CD4-positive, alpha-beta T cell treated with Interleukin-6 at 100 ng/mL for 8 hours (primary cell): ENCODE data around the gene ASB18.

ENCODE experiments used
- DNase-seq: peaks from one replicate; pipeline ENCODE4 v3.0.0-alpha.2; 2020; ENCODE audit warnings: mixed read lengths, low spot score

The ASB18 gene

DNA sequence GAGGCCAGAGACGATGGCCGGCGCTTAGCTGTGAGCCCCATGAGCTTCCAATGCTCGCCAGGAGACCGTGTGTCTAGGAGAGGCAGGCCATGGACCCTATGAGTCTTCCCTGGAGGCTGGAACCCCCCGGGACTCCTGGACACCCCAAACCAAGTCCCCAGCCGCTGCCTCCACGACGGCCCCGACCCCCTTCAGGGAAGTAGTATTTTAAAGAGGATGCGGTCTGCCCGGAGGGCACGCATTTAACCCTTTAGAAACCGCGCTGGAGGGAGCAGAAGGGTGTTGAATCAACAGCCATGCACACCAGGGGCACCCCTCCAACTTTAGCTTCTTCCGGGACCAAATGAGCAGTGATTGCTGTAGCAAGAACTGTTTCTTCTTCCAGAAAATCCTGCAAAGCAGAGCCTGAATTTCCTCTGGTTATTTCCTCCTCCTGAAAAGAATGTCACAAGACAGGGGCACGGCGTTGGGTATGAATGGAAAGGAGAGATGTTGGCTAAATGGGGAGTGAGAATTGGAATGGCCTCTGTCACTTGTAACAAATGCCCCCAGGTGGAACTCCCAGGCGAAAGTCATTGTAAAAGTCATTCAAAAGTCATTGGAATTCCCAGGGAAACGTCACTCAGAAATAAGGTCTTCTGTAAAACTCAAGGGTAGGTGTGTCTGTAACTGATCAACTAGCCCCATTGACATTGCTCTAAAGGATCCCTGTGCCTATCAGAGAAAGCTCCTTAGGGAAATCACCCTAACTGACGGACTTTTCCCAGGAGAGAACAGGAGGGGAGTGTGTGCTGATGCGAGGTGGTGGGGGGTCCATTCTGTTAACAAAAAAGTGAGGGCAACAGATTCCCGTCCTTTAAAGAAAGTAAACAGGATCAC is 90.2 kb downstream of the ASB18 start:
- no peak for DNase-seq

- no peak for DNase-seq
These were observed 91.0 kb downstream of the ASB18 start for GRCh38 chr2:236173036-236173728.

DNA sequence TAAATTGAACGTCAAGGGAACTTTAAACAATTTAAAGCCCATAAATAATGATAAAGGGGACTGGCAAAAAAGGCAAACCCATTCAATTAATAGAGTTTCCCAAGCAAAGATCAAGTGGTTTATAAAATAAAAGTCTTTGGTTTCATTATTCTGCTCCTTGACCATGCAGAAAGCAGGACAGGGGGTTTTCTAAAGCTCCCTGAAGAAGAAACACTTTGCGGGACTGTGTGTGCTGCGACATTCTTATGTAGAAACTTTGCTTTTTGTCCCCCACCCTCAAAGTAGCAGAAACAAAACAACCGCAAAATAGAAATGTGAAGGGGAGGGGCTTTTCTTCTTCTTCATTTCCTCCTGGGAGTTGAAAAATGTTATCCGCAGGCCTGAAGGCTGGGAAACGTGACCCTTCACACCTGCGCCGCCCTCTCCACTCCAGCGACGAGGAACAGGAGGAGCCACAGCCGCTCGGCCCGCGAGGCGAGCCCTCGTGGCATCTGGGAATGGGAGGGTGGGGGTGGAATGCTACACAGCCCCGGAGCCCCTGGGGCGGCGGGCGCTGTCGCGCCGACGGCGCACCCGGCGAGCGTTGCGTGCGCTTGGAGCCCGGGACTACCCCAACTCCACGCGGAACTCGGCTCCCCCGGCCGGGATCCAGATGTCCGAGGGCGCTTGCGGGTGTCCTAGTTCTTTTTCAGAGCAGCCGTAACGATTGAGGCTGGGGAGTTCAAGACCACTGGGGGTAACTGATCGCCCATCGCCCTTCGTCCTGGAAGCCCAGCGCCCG is 91.8 kb downstream of the ASB18 start:
- no peak for DNase-seq

- DNase-seq = no peak
These were observed 92.4 kb downstream of the ASB18 start for GRCh38 chr2:236171680-236172254.

DNA sequence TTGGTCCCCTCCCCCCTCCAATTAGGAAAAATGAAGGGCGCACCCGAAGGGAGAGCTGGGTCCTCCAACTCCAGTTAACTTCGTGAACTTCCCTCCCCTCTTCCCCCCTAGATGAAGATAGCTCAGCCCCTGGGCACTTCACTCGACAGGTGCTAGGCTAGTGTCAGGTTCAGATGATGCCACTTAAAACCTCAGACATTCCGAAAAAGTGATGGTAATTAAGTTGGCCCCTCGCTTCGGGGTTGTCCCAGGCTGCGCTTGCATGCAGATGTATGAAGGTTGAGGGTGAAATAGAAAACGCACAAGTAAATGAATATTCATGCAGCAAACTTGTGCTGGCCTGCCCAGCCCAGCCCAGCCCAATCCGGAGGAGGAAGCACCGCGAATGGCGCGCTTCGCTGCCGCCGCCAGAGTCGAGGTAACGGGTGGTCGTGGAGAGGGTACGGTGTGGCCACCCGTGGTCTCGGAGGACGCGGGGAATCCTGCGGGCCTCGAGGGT is 93.0 kb downstream of the ASB18 start:
- no peak for DNase-seq

- DNase-seq = no peak
These were observed 93.5 kb downstream of the ASB18 start for GRCh38 chr2:236170590-236171165.

GRCh38 chr2:236169741-236170589 is 94.2 kb downstream of the ASB18 start:
- DNase-seq = no peak

GRCh38 chr2:236169151-236169721 is 95.0 kb downstream of the ASB18 start:
- DNase-seq = no peak

DNA sequence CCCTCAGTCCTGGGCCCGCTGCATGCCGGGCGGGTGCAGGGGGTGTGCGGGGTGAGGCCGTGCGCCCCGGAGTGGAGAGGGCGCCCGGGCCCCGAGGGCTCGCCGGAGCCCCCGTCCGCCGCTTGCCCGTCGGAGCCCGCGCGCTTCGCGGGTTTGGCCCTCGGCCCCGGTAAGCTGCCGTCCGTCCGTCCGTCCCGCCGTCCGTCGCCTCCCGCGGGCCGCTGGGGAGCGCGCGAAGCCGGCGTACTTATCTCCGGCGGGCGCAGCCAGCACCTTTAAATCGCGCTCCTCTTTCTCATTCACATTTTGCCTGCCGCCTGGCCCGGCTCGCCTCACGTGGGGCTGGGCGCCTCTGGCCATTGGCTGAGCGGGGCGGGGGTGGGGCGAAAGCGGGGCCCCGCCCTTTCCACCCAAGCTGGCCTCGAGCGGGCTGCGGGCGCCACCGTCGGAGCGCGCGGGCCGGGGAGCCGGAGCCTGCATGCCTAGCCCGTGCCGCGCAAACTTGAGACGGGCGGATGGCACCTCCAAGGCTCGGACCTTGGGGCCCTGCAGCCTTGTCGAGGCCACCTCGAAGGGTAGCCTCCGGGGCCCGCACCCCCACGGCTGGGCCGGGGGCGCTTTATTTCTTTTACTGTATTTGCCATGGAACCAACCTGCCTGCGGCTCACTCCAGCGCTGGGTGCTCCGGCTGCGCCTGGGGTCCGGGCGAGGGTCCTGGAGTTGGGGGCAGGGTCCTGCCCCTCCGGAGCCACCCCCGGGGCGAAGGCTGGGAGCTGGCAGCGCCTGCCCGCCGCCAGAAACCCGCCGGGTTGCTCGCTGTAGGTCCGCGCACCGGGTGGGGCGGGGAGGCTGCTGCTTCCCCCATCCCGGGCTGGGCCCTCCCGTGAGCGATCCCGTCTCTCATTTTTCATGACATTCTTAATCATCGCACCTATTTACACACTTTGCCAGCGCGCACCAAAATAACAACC is 95.8 kb downstream of the ASB18 start, which contains the start of gene GBX2:
TSS of gene GBX2 (minus strand) at position 277 of the 971 bp plus-strand sequence. CDS start 415 bp downstream, outside the sequence.
- no peak for DNase-seq

- DNase-seq = no peak
These were observed 96.7 kb downstream of the ASB18 start for GRCh38 chr2:236167297-236168109.

GRCh38 chr2:236166796-236167296 is 97.4 kb downstream of the ASB18 start:
- no peak for DNase-seq

- DNase-seq = no peak
These were observed 98.1 kb downstream of the ASB18 start for GRCh38 chr2:236165842-236166795.

DNA sequence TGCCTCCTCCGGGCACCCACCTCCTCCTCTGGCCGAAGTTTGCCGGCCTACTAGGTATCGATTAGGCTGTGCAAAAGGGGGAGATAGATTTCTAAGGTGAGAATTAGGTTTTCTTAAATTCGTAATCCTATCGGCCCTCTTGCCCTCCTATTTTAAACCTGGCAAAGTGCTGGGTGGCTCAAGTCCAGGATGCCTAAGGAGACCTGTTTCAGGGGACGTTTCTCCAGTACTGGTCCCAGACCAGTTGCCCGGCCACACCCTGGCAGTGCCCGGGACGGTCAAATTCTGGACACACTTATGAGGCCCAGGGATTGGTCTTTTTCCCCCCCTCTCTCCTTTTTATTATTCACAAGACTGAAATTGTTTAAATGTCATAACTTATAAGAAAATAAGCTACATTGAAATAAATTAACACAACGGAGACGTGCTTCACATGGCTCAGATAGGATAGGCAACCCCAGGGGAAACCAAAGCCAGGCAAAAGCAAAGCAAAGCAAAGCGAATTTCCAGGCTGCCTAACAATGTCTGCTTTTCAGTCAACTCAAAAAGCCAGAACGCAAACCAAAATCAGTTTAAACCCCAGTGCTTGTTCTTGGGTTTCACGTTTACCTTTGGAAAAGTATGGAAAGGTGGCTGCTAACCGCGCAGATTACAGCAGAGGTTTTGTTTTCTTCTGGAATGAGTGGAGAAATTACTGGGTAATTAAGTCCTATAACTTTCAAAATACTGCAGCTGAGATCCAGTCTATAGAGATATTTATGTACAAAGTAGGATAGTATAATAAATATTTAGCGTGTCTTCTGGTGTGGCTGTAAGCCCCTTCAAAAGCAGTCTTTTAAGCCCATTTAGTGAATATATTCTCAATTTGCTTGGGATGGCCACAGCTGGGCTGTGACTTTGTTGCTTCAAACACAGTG is 99.0 kb downstream of the ASB18 start:
- no peak for DNase-seq

- no peak for DNase-seq
These were observed 99.8 kb downstream of the ASB18 start for GRCh38 chr2:236164201-236164924.
